OCI-LY3 (cell line): Measurements from ENCODE around the gene ATP5F1C.

Experiments
- EZH2phosphoT487 ChIP-seq: fragments of 200-600 bp; shearing (Covaris generic); IDR thresholded peaks from 2 replicates; pipeline ENCODE4 v1.6.1; 2018; ENCODE audit warnings: antibody characterized with exemption, mixed run types, low read depth
- TF ChIP-seq, protein P1 (sequence below): fragments of 200-600, 300-600 bp; sonication (generic); IDR thresholded peaks from 2 replicates; pipeline ENCODE4 v1.5.1; 2014; ENCODE audit warnings: antibody characterized with exemption, low read length, low read depth

DNA sequence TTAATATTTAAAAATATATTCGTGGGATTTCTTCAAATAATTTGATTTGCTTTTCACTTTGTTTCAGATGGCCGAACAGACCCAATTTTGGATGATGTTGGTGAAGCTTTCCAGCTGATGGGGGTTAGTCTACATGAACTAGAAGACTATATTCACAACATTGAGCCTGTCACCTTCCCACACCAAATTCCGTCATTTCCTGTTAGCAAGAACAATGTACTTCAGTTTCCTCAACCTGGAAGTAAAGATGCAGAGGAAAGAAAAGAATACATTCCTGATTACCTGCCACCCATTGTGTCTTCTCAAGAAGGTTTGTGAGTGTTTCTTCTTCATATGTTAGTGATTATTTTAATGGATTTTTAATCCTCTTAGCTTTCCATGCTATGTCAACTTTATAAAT, 36.3 kb downstream of the ATP5F1C start:
- TF ChIP-seq, protein P1, sequence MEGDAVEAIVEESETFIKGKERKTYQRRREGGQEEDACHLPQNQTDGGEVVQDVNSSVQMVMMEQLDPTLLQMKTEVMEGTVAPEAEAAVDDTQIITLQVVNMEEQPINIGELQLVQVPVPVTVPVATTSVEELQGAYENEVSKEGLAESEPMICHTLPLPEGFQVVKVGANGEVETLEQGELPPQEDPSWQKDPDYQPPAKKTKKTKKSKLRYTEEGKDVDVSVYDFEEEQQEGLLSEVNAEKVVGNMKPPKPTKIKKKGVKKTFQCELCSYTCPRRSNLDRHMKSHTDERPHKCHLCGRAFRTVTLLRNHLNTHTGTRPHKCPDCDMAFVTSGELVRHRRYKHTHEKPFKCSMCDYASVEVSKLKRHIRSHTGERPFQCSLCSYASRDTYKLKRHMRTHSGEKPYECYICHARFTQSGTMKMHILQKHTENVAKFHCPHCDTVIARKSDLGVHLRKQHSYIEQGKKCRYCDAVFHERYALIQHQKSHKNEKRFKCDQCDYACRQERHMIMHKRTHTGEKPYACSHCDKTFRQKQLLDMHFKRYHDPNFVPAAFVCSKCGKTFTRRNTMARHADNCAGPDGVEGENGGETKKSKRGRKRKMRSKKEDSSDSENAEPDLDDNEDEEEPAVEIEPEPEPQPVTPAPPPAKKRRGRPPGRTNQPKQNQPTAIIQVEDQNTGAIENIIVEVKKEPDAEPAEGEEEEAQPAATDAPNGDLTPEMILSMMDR = no peak
- TF ChIP-seq EZH2phosphoT487 = no peak
